Esophagus (tissue), 2 donors: ENCODE results near the gene TRAF1. TPM values are rescaled to one million over a fixed set of nuclear protein-coding genes. Genes with fewer than 3 reads are reported as not detected.

Experiments
- H3K27ac ChIP-seq, 2 donors: one replicate each; pipeline ENCODE4 v1.5.1; 2013; ENCODE audit warnings: low read depth in 2 of 2, mild to moderate bottlenecking in 2 of 2, inconsistent platforms in 1 of 2, low read length in 1 of 2, moderate library complexity in 1 of 2
- H3K27me3 ChIP-seq, 2 donors: one replicate each; pipeline ENCODE4 v1.6.1; 2013; ENCODE audit warnings: low read length in 2 of 2, control low read depth in 1 of 2, mild to moderate bottlenecking in 1 of 2; ENCODE audit not compliant: insufficient read depth in 2 of 2, control insufficient read depth in 1 of 2
- H3K36me3 ChIP-seq, 2 donors: one replicate each; pipeline ENCODE4 v1.6.1; 2013; ENCODE audit warnings: low read length in 1 of 2; ENCODE audit not compliant: control insufficient read depth in 2 of 2, insufficient read depth in 2 of 2
- H3K4me1 ChIP-seq, 2 donors: one replicate each; pipeline ENCODE4 v1.6.1; 2013; ENCODE audit warnings: low read length in 1 of 2; ENCODE audit not compliant: control insufficient read depth in 2 of 2, insufficient read depth in 2 of 2
- H3K4me3 ChIP-seq, 2 donors: one replicate each; pipeline ENCODE4 v1.5.1; 2013; ENCODE audit warnings: low read length in 2 of 2, mild to moderate bottlenecking in 2 of 2, low read depth in 1 of 2, moderate library complexity in 1 of 2
- H3K9me3 ChIP-seq, 2 donors: one replicate each; pipeline ENCODE4 v1.6.1; 2013; ENCODE audit warnings: mild to moderate bottlenecking in 2 of 2, low read depth in 1 of 2, low read length in 1 of 2, moderate library complexity in 1 of 2; ENCODE audit not compliant: control insufficient read depth in 2 of 2, insufficient read depth in 1 of 2
- WGBS, 2 donors: extraction: QIAGEN DNeasy Blood & Tissue Kit; methylation state at CpG; one replicate each; pipeline ENCODE4 v1.1.7; 2013; 5-methylcytosine and 5-hydroxymethylcytosine counted together
- polyA plus RNA-seq, 2 donors: library from polyadenylated mRNA; stranded (reverse); fragments of 200-250 nt; gene quantifications; one replicate each; pipeline ENCODE4 v1.2.3, GENCODE V29; 2013
- donor health status: healthy with polysubstance abuse.
- donor health status: Bipolar disorder and iron deficiency.

The TRAF1 gene
- polyA plus RNA-seq, 2 donors: 2.7 to 6.1 TPM

DNA sequence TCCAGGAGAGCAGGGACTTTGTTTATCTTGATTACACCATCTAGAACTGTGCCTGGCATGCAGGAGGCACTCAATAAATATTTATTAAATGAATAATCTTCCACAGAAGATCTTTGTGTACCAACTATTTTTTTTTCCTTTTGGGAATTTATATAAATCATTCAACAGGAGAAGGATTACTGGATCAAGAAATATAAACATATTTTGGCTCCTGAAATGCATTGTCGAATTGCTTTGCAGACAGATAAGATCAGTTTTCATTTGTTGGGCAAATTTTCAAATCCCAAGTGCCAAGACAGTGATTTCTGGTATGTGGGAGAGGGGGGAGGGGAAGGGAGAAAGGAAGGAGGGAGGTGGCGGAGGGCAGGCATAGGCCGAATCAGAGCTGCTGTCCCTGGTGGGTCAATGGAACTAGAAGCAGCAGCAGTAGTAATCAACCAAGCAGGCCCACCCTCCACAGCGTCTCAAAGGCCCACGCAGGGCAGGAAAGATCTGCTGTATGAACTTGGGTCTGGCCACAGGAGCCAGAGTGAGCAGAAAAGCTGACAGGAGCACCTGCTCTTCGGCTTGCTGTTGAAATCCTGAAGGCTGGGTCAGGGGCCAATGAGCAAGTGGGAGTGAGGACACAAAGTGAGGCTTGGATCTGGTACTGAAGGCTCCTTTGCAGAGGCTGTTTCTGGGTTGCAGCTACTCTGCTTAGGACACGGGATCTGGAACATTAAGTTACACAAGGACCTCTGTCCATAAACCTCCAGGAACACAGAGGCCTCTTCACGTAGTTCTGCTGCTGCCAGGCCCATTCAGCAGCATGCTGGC is 15.8 kb upstream of the TRAF1 start:
- Histone ChIP-seq H3K27ac (peak overlapping the region; percentile 54 to 79), H3K4me3 (no peak overlapping the region), H3K27me3 (no peaks in the 10 kb centered on the region), H3K9me3 (no peaks in the 10 kb centered on the region), H3K36me3 (no peaks in the 10 kb centered on the region), H3K4me1 (peaks cover 3% of the 10 kb centered on the region in 2 donors)
- WGBS, 2 donors: 44 to 50% methylated on average over 8 of the region's 8 CpGs

- no peaks in the 10 kb centered on the region for H3K27me3 ChIP-seq
- no peaks in the 10 kb centered on the region for H3K9me3 ChIP-seq
- peak overlapping the region; percentile 55 to 57 for H3K27ac ChIP-seq
- 68 to 71% methylated on average over 6 of the region's 6 CpGs for WGBS, 2 donors
- no peaks in the 10 kb centered on the region for H3K36me3 ChIP-seq
- peaks cover 3 to 4% of the 10 kb centered on the region in 2 donors for H3K4me1 ChIP-seq
- no peak overlapping the region for H3K4me3 ChIP-seq
These were observed 14.6 kb upstream of the TRAF1 start for GRCh38 chr9:120941046-120941770.

DNA sequence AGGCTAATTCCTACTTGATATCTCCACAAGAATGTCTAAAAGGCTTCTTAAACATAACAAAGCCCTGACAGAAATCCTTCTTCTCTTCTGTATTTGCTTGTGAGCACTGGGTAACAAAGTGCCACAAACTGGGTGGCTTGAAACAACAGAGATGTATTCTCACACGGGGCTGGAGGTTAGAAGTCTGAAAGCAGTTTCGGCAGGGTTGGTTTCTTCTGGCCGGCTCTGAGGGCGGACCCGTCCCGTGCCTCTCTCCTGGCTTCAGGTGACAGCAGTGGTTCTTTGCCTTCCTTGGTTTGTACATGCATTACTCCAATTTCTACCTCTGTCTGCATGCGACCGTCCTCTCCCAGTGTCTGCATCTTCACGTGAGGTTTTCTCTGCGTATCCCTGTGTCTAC is 14.0 kb upstream of the TRAF1 start:
- 78 to 81% methylated on average over 10 of the region's 10 CpGs for WGBS, 2 donors
- Histone ChIP-seq H3K27ac (peak overlapping the region; percentile 16 to 38), H3K27me3 (no peaks in the 10 kb centered on the region), H3K36me3 (no peaks in the 10 kb centered on the region), H3K9me3 (no peaks in the 10 kb centered on the region), H3K4me1 (peaks cover under 1 to 10% of the 10 kb centered on the region in 2 donors), H3K4me3 (no peak overlapping the region)

DNA sequence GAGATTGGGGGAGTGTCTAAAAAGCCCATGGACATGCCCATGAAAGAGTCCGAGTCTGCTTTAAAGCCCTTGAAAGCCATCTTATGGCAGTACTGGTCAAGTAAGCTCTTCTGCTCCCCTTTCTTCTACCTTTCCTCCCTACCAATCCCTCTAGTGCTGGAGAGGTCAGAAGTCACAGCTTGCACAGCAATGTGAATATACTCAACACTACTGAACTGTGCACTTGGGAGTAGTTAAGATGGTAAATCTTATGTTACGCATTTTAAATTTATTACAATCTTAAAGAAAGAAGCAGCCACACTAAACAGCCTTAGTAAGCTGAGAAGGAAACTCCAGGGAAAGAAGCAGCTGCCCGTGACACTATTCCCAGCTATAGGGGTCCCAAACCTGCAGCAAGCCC is 12.3 kb upstream of the TRAF1 start:
- H3K9me3 ChIP-seq: no peaks in the 10 kb centered on the region
- H3K4me3 ChIP-seq: no peak overlapping the region
- H3K4me1 ChIP-seq: peaks cover 3 to 14% of the 10 kb centered on the region in 2 donors
- 95 to 98% methylated on average over 3 of the region's 3 CpGs for WGBS, 2 donors
- no peaks in the 10 kb centered on the region for H3K36me3 ChIP-seq
- no peak overlapping the region for H3K27ac ChIP-seq
- H3K27me3 ChIP-seq: no peaks in the 10 kb centered on the region

DNA sequence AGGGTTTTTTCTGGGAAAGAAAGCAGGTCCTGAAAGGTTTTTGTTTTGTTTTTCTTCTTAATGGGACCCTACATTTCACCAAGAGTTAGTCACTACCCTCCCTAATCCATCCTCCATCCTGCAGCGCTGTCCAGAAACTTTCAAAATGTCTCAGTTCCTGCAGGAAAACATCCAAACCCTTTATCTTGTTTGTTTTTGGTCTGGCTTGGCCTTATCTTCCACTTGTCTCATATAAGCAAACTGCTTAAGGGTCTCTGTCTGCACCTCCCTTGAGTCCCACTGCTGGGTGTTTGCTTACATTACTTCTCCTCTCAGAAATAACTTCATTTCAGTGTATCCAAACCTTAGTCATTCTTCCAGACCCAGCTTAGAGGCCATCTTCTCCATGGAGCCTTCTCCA is 11.0 kb upstream of the TRAF1 start:
- Histone ChIP-seq H3K27ac (peak overlapping the region in 1 of 2 donors; percentile 16), H3K4me1 (peaks cover 3 to 14% of the 10 kb centered on the region in 2 donors), H3K27me3 (no peaks in the 10 kb centered on the region), H3K9me3 (no peaks in the 10 kb centered on the region), H3K36me3 (no peaks in the 10 kb centered on the region), H3K4me3 (no peak overlapping the region)
- WGBS, 2 donors: 71 to 72% methylated on average over 1 of the region's 1 CpG

- Histone ChIP-seq H3K36me3 (no peaks in the 10 kb centered on the region), H3K4me1 (peaks cover 3 to 14% of the 10 kb centered on the region in 2 donors), H3K27ac (peak overlapping the region; percentile 16 to 81), H3K9me3 (no peaks in the 10 kb centered on the region), H3K27me3 (no peaks in the 10 kb centered on the region), H3K4me3 (no peak overlapping the region)
- 51 to 60% methylated on average over 1 of the region's 1 CpG for WGBS, 2 donors
These were observed 10.5 kb upstream of the TRAF1 start for GRCh38 chr9:120937127-120937526.

DNA sequence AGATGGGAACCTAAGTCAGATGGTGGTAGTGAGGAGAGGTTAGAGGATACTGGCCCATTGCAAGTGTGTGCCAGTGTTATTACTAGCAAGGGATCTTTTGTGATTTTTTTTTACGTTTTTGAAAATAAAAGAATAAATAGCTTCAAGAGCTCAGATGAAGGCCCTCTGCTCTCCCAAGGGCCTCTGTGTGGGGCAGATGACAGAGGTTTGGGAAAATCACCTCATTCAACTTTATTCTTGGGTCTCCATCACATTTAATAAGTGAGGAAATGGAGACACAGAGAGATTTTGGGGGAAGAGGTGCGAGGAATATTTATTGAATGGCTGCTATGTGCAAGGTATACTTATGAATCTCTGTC is 10.1 kb upstream of the TRAF1 start:
- H3K27ac ChIP-seq: peak overlapping the region in 1 of 2 donors; percentile 36
- H3K9me3 ChIP-seq: no peaks in the 10 kb centered on the region
- H3K36me3 ChIP-seq: no peaks in the 10 kb centered on the region
- 45 to 46% methylated on average over 2 of the region's 2 CpGs for WGBS, 2 donors
- H3K4me1 ChIP-seq: peaks cover 3 to 14% of the 10 kb centered on the region in 2 donors
- no peak overlapping the region for H3K4me3 ChIP-seq
- no peaks in the 10 kb centered on the region for H3K27me3 ChIP-seq

GRCh38 chr9:120936011-120936763 is 9.6 kb upstream of the TRAF1 start:
- H3K4me1 ChIP-seq: peaks cover 3 to 14% of the 10 kb centered on the region in 2 donors
- H3K27me3 ChIP-seq: no peaks in the 10 kb centered on the region
- WGBS, 2 donors: 4 to 10% methylated on average over 10 of the region's 10 CpGs
- H3K36me3 ChIP-seq: no peaks in the 10 kb centered on the region
- H3K9me3 ChIP-seq: no peaks in the 10 kb centered on the region
- peak overlapping the region; percentile 93 to 96 for H3K27ac ChIP-seq
- H3K4me3 ChIP-seq: no peak overlapping the region

DNA sequence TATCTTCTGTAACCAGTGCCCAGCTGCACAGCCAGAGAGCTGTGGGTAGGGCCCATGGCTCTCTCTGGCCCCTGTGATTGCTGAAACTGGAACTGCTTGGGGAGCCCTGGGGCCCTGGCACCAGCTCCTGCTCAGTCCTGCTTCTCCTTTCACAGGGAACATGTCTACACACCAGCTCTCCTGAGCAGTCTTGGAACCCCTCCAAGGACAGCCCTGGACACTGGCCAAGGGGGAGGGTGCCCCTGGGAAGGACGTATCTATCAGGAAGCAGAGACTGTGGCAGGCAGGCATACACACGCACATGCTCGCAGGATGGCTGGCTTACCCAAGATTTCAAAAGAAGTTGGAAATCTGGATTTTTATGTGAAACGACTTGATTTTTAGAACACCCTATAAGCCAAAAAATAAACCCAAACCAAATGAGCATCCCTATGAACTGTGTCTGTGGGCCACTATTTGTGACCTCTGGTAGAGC is 8.8 kb upstream of the TRAF1 start:
- 4 to 8% methylated on average over 4 of the region's 4 CpGs for WGBS, 2 donors
- Histone ChIP-seq H3K36me3 (no peaks in the 10 kb centered on the region), H3K27me3 (no peaks in the 10 kb centered on the region), H3K27ac (peak overlapping the region; percentile 93 to 96), H3K4me3 (no peak overlapping the region), H3K9me3 (no peaks in the 10 kb centered on the region), H3K4me1 (peaks cover 3 to 12% of the 10 kb centered on the region in 2 donors)
